SH-SY5Y (cell line): ENCODE data around the gene TRIM4.

Source experiments
- GATA2 ChIP-seq: IDR thresholded peaks from 2 replicates; pipeline ENCODE4 v1.6.1; 2011; ENCODE audit warnings: mild to moderate bottlenecking, low read depth, low read length
- GATA3 ChIP-seq: IDR thresholded peaks from 2 replicates; pipeline ENCODE4 v1.6.1; 2011; ENCODE audit warnings: low read depth, mild to moderate bottlenecking, low read length, moderate library complexity

TRIM4 gene

GRCh38 chr7:99860281-99861127 lies 58.8 kb downstream of the TRIM4 start:
- no peak for TF ChIP-seq GATA3
- TF ChIP-seq GATA2 = no peak

GRCh38 chr7:99855236-99855635 lies 64.1 kb downstream of the TRIM4 start:
- no peak for TF ChIP-seq GATA3
- no peak for TF ChIP-seq GATA2

- TF ChIP-seq GATA2 (no peak), GATA3 (no peak)
Observed at GRCh38 chr7:99848420-99849216, 70.7 kb downstream of the TRIM4 start.

GRCh38 chr7:99844328-99844727 lies 75.0 kb downstream of the TRIM4 start:
- TF ChIP-seq GATA2 (no peak), GATA3 (no peak)

- TF ChIP-seq GATA3 (no peak), GATA2 (no peak)
Observed at GRCh38 chr7:99843808-99844207, 75.5 kb downstream of the TRIM4 start.

GRCh38 chr7:99842926-99843325 lies 76.4 kb downstream of the TRIM4 start:
- no peak for TF ChIP-seq GATA3
- TF ChIP-seq GATA2 = no peak
